ENCODE data around the gene GAS6. TPM values are rescaled to one million over a fixed set of nuclear protein-coding genes. Genes with fewer than 3 reads are reported as not detected.

Gene GAS6
- total RNA-seq, 2 donors from 2014 or later: 83.0 to 145 TPM

DNA sequence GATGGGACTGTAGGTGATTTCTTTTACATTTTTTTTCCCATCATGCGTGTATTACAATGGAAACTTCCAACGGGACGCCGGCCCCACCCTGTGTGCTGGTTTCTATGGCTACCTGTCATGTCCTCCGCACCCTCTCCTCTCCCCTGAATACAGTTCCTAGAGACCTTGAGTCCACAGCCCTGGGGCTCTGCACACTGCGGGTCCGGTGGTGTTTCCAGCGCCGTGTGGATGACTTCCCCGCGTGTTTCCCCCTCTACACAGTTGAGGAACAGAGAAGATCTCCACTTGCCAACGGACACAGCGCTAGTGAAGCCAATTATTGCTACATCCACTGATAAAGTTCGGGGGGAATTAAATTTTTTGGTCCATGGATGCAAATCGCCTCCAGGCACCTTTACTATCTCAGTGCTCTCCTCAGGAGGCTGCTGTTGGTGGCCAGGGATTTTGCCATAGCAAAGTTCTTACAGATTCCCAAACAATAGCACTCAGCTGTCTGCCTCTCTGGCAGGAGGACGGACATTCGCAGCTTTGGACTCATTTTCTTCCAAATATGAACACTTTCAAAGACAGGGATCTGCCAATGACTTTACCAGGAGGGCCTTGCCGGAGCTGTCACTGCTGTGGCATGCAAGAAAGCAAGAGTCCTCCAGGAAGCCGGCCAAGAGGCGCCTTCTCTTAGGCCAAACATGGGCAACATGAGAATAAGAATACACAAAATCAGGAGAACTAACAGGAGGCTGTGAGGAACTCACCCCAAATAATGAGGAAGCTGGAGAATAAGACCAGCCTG lies 39.3 kb upstream of the GAS6 start:
- intact Hi-C loops (cut with DNase I): no loop called here
- no peak for ATAC-seq
- 81 to 86% methylated on average over 20 of the region's 20 CpGs for WGBS, 2 donors
- H3K4me3 ChIP-seq: no peak overlapping the region
- no peaks in the 10 kb centered on the region for H3K36me3 ChIP-seq (replicated peaks in 1 of 2; ENCODE audit: insufficient read depth in 1 of 2, low read depth in 2 of 2)
- no peak for TF ChIP-seq POLR2A (IDR thresholded peaks at IDR 0.05)
- TF ChIP-seq, protein P1, sequence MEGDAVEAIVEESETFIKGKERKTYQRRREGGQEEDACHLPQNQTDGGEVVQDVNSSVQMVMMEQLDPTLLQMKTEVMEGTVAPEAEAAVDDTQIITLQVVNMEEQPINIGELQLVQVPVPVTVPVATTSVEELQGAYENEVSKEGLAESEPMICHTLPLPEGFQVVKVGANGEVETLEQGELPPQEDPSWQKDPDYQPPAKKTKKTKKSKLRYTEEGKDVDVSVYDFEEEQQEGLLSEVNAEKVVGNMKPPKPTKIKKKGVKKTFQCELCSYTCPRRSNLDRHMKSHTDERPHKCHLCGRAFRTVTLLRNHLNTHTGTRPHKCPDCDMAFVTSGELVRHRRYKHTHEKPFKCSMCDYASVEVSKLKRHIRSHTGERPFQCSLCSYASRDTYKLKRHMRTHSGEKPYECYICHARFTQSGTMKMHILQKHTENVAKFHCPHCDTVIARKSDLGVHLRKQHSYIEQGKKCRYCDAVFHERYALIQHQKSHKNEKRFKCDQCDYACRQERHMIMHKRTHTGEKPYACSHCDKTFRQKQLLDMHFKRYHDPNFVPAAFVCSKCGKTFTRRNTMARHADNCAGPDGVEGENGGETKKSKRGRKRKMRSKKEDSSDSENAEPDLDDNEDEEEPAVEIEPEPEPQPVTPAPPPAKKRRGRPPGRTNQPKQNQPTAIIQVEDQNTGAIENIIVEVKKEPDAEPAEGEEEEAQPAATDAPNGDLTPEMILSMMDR (IDR thresholded peaks at IDR 0.05): no peak
- DNase-seq: peak in 1 of 4 donors; percentile 6
- H3K27ac ChIP-seq: no peak overlapping the region
- no peaks in the 10 kb centered on the region for H3K9me3 ChIP-seq
- peaks cover 13% of the 10 kb centered on the region for H3K4me1 ChIP-seq
- no peaks in the 10 kb centered on the region for H3K27me3 ChIP-seq

DNA sequence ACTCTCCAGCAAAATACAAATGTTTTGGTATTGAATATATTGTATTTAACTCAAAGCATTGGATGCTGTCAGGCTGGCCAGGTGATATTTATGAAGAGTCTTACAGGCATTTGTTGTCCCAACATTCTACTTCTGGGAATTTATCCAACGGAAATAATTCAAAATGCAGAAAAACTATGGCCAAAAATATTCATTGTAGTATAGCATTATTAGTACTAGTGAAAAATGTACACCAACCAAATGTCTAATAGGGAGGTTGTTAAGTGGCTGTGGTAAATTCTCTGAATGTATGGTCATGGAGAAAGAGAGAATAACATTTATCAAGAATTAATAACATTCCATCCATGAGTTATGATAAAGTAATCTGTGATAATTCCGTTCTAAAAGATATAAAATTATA lies 38.6 kb upstream of the GAS6 start:
- WGBS, 2 donors: 49 to 63% methylated on average over 2 of the region's 2 CpGs
- intact Hi-C loops (cut with DNase I): no loop called here
- TF ChIP-seq, protein P1 (IDR thresholded peaks at IDR 0.05): no peak
- no peak for TF ChIP-seq POLR2A (IDR thresholded peaks at IDR 0.05)

DNA sequence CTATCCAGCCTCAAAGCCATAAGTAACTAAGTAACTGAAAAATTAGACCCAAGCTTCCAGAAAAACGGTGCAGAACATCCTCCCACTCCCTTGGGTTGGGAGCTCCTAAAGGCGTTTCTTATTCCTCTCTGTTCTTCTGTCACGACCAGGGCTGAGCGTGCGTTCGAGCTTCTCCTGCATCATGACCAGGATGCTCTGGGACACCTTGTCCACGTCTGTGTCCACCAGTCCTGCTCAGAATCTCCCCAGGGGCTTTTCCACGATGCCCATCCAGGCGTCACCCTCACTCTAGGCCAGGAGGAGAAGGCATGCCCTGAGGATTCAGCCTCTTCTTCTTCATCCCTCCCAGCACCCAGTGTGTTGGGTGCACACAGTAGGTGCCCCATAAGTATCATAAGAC lies 37.8 kb upstream of the GAS6 start:
- peak in 1 of 4 donors; percentile 6 for DNase-seq
- intact Hi-C loops (cut with DNase I): no loop called here
- Histone ChIP-seq H3K4me3 (no peak overlapping the region), H3K4me1 (peaks cover 9% of the 10 kb centered on the region), H3K36me3 (replicated peaks in 1 of 2; ENCODE audit: insufficient read depth in 1 of 2, low read depth in 2 of 2) (no peaks in the 10 kb centered on the region), H3K27me3 (no peaks in the 10 kb centered on the region), H3K9me3 (no peaks in the 10 kb centered on the region), H3K27ac (no peak overlapping the region)
- 74% methylated on average over 9 of the region's 9 CpGs for WGBS, 2 donors
- ATAC-seq: no peak
- TF ChIP-seq, protein P1 (IDR thresholded peaks at IDR 0.05): no peak
- TF ChIP-seq POLR2A (IDR thresholded peaks at IDR 0.05): no peak

More for the DNA sequence above, 38.6 kb upstream of the GAS6 start:
- Histone ChIP-seq H3K27me3 (no peaks in the 10 kb centered on the region), H3K4me3 (no peak overlapping the region), H3K36me3 (replicated peaks in 1 of 2; ENCODE audit: insufficient read depth in 1 of 2, low read depth in 2 of 2) (no peaks in the 10 kb centered on the region), H3K27ac (no peak overlapping the region), H3K9me3 (no peaks in the 10 kb centered on the region), H3K4me1 (peaks cover 10% of the 10 kb centered on the region)
- ATAC-seq: no peak
- DNase-seq: no peak

DNA sequence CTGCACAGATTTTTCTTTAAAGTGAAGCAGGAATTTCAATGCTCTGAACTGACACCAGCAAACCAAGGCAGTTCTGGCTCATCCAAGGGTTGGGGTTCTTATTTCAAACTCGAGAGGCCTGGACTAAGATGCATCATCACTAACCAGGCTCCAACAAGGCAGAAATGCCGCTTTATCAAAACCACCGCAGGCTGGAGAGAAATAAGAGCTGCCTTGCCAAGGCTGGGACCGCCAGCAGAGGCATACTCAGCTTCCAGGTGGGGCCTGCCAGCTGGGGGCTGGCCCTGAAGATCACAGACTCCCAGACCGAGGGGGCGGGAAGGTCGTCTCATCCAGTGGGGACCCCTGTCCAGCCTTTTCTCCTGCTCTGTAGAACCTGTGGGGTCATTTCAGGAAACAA lies 37.4 kb upstream of the GAS6 start:
- H3K4me3 ChIP-seq: no peak overlapping the region
- intact Hi-C loops (cut with DNase I): no loop called here
- H3K36me3 ChIP-seq (replicated peaks in 1 of 2; ENCODE audit: insufficient read depth in 1 of 2, low read depth in 2 of 2): no peaks in the 10 kb centered on the region
- DNase-seq (peak in 1 of 4 donors; percentile 2), ATAC-seq (no peak)
- H3K27ac ChIP-seq: no peak overlapping the region
- H3K27me3 ChIP-seq: no peaks in the 10 kb centered on the region
- WGBS, 2 donors: 59 to 68% methylated on average over 7 of the region's 7 CpGs
- TF ChIP-seq, protein P1 (IDR thresholded peaks at IDR 0.05): no peak
- TF ChIP-seq POLR2A (IDR thresholded peaks at IDR 0.05): no peak
- no peaks in the 10 kb centered on the region for H3K9me3 ChIP-seq
- peaks cover 9% of the 10 kb centered on the region for H3K4me1 ChIP-seq

DNA sequence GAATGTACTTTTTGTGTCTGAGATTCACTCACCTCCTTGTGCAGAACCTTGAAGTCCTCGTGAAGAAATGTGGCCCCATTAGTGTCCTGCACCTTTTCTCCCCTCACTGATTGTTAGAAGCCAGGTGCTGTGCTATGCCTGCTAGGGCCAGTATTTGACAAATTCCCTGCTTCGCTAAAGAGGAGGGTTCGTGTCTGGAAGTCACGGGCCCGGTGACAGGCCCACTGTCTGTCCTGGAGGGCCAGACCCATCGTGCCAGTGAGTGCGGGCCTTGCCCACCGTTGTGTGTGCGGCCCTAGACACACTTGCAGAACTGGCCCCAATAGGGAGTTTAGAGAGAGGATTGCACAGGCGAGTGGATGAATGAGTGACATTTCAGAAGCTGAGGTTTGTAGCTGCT lies 36.8 kb upstream of the GAS6 start:
- Histone ChIP-seq H3K27ac (no peak overlapping the region), H3K4me1 (peaks cover 9% of the 10 kb centered on the region), H3K9me3 (no peaks in the 10 kb centered on the region), H3K36me3 (replicated peaks in 1 of 2; ENCODE audit: insufficient read depth in 1 of 2, low read depth in 2 of 2) (no peaks in the 10 kb centered on the region), H3K27me3 (no peaks in the 10 kb centered on the region), H3K4me3 (no peak overlapping the region)
- no peak for TF ChIP-seq POLR2A (IDR thresholded peaks at IDR 0.05)
- TF ChIP-seq, protein P1 (IDR thresholded peaks at IDR 0.05): no peak
- ATAC-seq (no peak), DNase-seq (peak in 1 of 4 donors; percentile 5)
- intact Hi-C loops (cut with DNase I): no loop called here
- 75 to 77% methylated on average over 9 to 10 of the region's 10 CpGs for WGBS, 2 donors
